Airway epithelial cell (primary cell): Measurements from ENCODE around the gene FGF13. TPM values are rescaled to one million over a fixed set of nuclear protein-coding genes. Genes with fewer than 3 reads are reported as not detected.

ENCODE experiments used
- total RNA-seq: library from RNA; depleted of rRNA; stranded (reverse); fragments of >200 nt; gene quantifications from 2 replicates; pipeline ENCODE4 v1.2.3, GENCODE V29; 2015

Gene FGF13
- not detected in 2 replicates for total RNA-seq

GRCh38 chrX:138711399-138712347 is at the start of gene FGF13:
Gene FGF13 (minus strand): TSS chrX:138711717. CDS start chrX:138711003, 714 bp downstream.

